ENCODE results near the gene HES5. TPM values are rescaled to one million over a fixed set of nuclear protein-coding genes. Genes with fewer than 3 reads are reported as not detected.

HES5 gene
- total RNA-seq, 2 experiments from 2014 or later, result not detected

GRCh38 chr1:2544875-2545640 is 15.0 kb upstream of the HES5 start:
- Mint-ChIP-seq H3K27ac (no peak overlapping the region), H3K4me3 (no peak overlapping the region), H3K36me3 (ENCODE audit: low read depth) (no peaks in the 10 kb centered on the region), H3K9me3 (no peaks in the 10 kb centered on the region), H3K27me3 (no peaks in the 10 kb centered on the region), H3K4me1 (ENCODE audit: low read depth) (peaks cover 19% of the 10 kb centered on the region)
- TF ChIP-seq CTCF (IDR thresholded peaks at IDR 0.05), result no peak
- POLR2A ChIA-PET, result interaction anchor here (0.8 to 8.3 kb wide), 7 partner anchors 9 to 132 kb away, joined by 3 to 138 read pairs (median 9); partner anchors contain the start of genes HES5, PANK4, PEX10 and TNFRSF14
- ATAC-seq, result no peak
- DNase-seq, result no peak
- CTCF ChIA-PET, result interaction anchor here (1.1 to 1.8 kb wide), 4 partner anchors 18 to 113 kb away, joined by 3 to 6 read pairs (median 4); partner anchors contain the start of gene PANK4
- intact Hi-C loops (cut with micrococcal nuclease), result loop anchor here (5.0 kb wide), 2 partner anchors 42 to 133 kb away; partner anchors contain the start of genes PEX10 and PRXL2B

GRCh38 chr1:2544093-2544874 is 14.2 kb upstream of the HES5 start:
- DNase-seq (no peak), ATAC-seq (no peak)
- intact Hi-C loops (cut with micrococcal nuclease), result no loop called here
- POLR2A ChIA-PET, result interaction anchor here (0.8 to 8.3 kb wide), 4 partner anchors 9 to 50 kb away, joined by 3 to 138 read pairs (median 10); partner anchors contain the start of genes HES5, PANK4 and TNFRSF14
- H3K27me3 Mint-ChIP-seq, result no peaks in the 10 kb centered on the region
- H3K9me3 Mint-ChIP-seq, result no peaks in the 10 kb centered on the region
- no peaks in the 10 kb centered on the region for H3K36me3 Mint-ChIP-seq (ENCODE audit: low read depth)
- H3K4me1 Mint-ChIP-seq (ENCODE audit: low read depth), result peaks cover 14% of the 10 kb centered on the region
- H3K27ac Mint-ChIP-seq, result no peak overlapping the region
- no peak overlapping the region for H3K4me3 Mint-ChIP-seq
- CTCF ChIA-PET, result interaction anchor here (1.2 to 1.8 kb wide), 2 partner anchors 17 to 19 kb away, joined by 3 to 6 read pairs; partner anchors contain the start of gene PANK4
- no peak for TF ChIP-seq CTCF (IDR thresholded peaks at IDR 0.05)

GRCh38 chr1:2543543-2544092 is 13.6 kb upstream of the HES5 start:
- Mint-ChIP-seq H3K4me3 (no peak overlapping the region), H3K27me3 (no peaks in the 10 kb centered on the region), H3K36me3 (ENCODE audit: low read depth) (no peaks in the 10 kb centered on the region), H3K9me3 (no peaks in the 10 kb centered on the region), H3K4me1 (ENCODE audit: low read depth) (peaks cover 9% of the 10 kb centered on the region), H3K27ac (no peak overlapping the region)
- ChIA-PET CTCF (interaction anchor here (1.2 kb wide), 1 partner anchor 16 kb away, joined by 3 read pairs; no protein-coding TSS in a partner anchor), POLR2A (interaction anchor here (2.3 to 8.3 kb wide), 2 partner anchors 12 to 15 kb away, joined by 10 to 138 read pairs; partner anchors contain the start of genes HES5, PANK4 and TNFRSF14)
- DNase-seq (peak; percentile 63), ATAC-seq (no peak)
- intact Hi-C loops (cut with micrococcal nuclease), result no loop called here
- TF ChIP-seq CTCF (IDR thresholded peaks at IDR 0.05), result no peak

- H3K27ac Mint-ChIP-seq, result no peak overlapping the region
- no peaks in the 10 kb centered on the region for H3K36me3 Mint-ChIP-seq (ENCODE audit: low read depth)
- ATAC-seq, result no peak
- no peaks in the 10 kb centered on the region for H3K27me3 Mint-ChIP-seq
- intact Hi-C loops (cut with micrococcal nuclease), result no loop called here
- H3K4me1 Mint-ChIP-seq (ENCODE audit: low read depth), result peaks cover 9% of the 10 kb centered on the region
- H3K4me3 Mint-ChIP-seq, result no peak overlapping the region
- ChIA-PET CTCF (no interaction called here), POLR2A (interaction anchor here (0.7 to 8.3 kb wide), 5 partner anchors 13 to 99 kb away, joined by 3 to 138 read pairs (median 3); partner anchors contain the start of genes HES5, PANK4 and TNFRSF14)
- no peak for DNase-seq
- TF ChIP-seq CTCF (IDR thresholded peaks at IDR 0.05), result no peak
- H3K9me3 Mint-ChIP-seq, result no peaks in the 10 kb centered on the region
These were observed 12.3 kb upstream of the HES5 start for GRCh38 chr1:2542246-2542915.
